Keratinocyte (primary cell): ENCODE measurements around the gene PPP3CB. TPM values are rescaled to one million over a fixed set of nuclear protein-coding genes. Genes with fewer than 3 reads are reported as not detected.

Source experiments
- DNase-seq: peaks from one replicate; pipeline ENCODE4 v3.0.0-alpha.2; 2011; ENCODE audit warnings: low read depth, missing footprints, low spot score
- FAIRE-seq: peaks from 2 replicates; lab custom pipeline; 2011; peaks lifted over from hg19 to GRCh38; lab: Jason Lieb, UNC
- H2AFZ ChIP-seq: 2 replicates; pipeline ENCODE4 v1.6.0; 2012; ENCODE audit warnings: low read length, control low read depth, inconsistent platforms; ENCODE audit not compliant: control insufficient read depth
- H3K27ac ChIP-seq: 2 replicates; pipeline ENCODE4 v1.5.1; 2011; ENCODE audit warnings: low read length; ENCODE audit not compliant: control insufficient read depth, insufficient read depth
- H3K27me3 ChIP-seq: 3 replicates; pipeline ENCODE4 v1.6.0; 2011; ENCODE audit warnings: low read length; ENCODE audit not compliant: control insufficient read depth, insufficient read depth; ENCODE audit errors: extremely low read depth
- H3K36me3 ChIP-seq, 2 experiments: 2 replicates in 1 of 2; 3 replicates in 1 of 2; pipeline ENCODE4 v1.5.1; 2011; ENCODE audit warnings: low read length in 2 of 2, mild to moderate bottlenecking in 1 of 2; ENCODE audit not compliant: control insufficient read depth in 2 of 2, insufficient read depth in 2 of 2; ENCODE audit errors: extremely low read depth in 1 of 2
- H3K4me1 ChIP-seq: 3 replicates; pipeline ENCODE4 v1.5.1; 2011; ENCODE audit warnings: low read length; ENCODE audit not compliant: control insufficient read depth, insufficient read depth; ENCODE audit errors: extremely low read depth
- H3K4me2 ChIP-seq: 3 replicates; pipeline ENCODE4 v1.6.0; 2011; ENCODE audit warnings: low read depth, low read length; ENCODE audit not compliant: control insufficient read depth, insufficient read depth; ENCODE audit errors: extremely low read depth
- H3K4me3 ChIP-seq, 3 experiments: fragments of 200-600 bp in 1 of 3; sonication (generic) in 1 of 3; 2 replicates in 2 of 3; 3 replicates in 1 of 3; pipeline ENCODE4 v1.5.1; 2011 to 2016; ENCODE audit warnings: low read length in 3 of 3, mild to moderate bottlenecking in 3 of 3, control low read depth in 2 of 3, inconsistent platforms in 1 of 3, low read depth in 1 of 3, mixed read lengths in 1 of 3, mixed run types in 1 of 3, moderate library complexity in 1 of 3; ENCODE audit not compliant: control insufficient read depth in 2 of 3, insufficient read depth in 2 of 3; ENCODE audit errors: extremely low read depth in 1 of 3
- H3K79me2 ChIP-seq: 2 replicates; pipeline ENCODE4 v1.6.0; 2012; ENCODE audit warnings: low read length; ENCODE audit not compliant: control insufficient read depth, insufficient read depth
- H3K9ac ChIP-seq: 3 replicates; pipeline ENCODE4 v1.6.0; 2011; ENCODE audit warnings: low read length; ENCODE audit not compliant: control insufficient read depth, insufficient read depth; ENCODE audit errors: extremely low read depth
- H3K9me1 ChIP-seq: 3 replicates; pipeline ENCODE4 v1.6.0; 2011; ENCODE audit warnings: low read length; ENCODE audit not compliant: control insufficient read depth, insufficient read depth; ENCODE audit errors: extremely low read depth
- H3K9me3 ChIP-seq: 2 replicates; pipeline ENCODE4 v1.5.1; 2012; ENCODE audit warnings: low read depth, low read length; ENCODE audit not compliant: control insufficient read depth
- H4K20me1 ChIP-seq: 3 replicates; pipeline ENCODE4 v1.6.0; 2011; ENCODE audit warnings: low read length; ENCODE audit not compliant: control insufficient read depth, insufficient read depth; ENCODE audit errors: extremely low read depth
- EZH2 ChIP-seq: IDR thresholded peaks from one replicate; pipeline ENCODE4 v1.6.1; 2012; ENCODE audit warnings: inconsistent platforms, mild to moderate bottlenecking, low read length, moderate library complexity
- dilution Hi-C: fragments of 300-500 bp; cut with MboI; formaldehyde crosslinking; loops from one replicate; pipeline ENCODE4 v1.7.0; 2020; ENCODE audit warnings: low sequenced_read_pairs; ENCODE audit not compliant: extremely low pct_ligation_motif_present
- polyA plus RNA-seq, 5 experiments: library from polyadenylated mRNA; depleted of rRNA in 3 of 5; stranded (reverse) in 3 of 5; stranded (forward) in 1 of 5; unstranded in 1 of 5; fragments of >200 nt; gene quantifications; 1 replicate in 1 of 5; 2 replicates in 3 of 5; 3 replicates in 1 of 5; pipeline versions ENCODE4 v1.2.1 to v1.2.3, GENCODE V29; 2011 to 2012; ENCODE audit warnings: missing spikeins in 2 of 5, low read depth in 1 of 5, low replicate concordance in 1 of 5
- TF ChIP-seq, protein P1 (sequence below), 3 experiments: IDR thresholded peaks in 1 of 3; conservative IDR thresholded peaks in 1 of 3; optimal IDR thresholded peaks in 1 of 3; 2 replicates in 2 of 3; 3 replicates in 1 of 3; pipeline versions ENCODE3 to v1.5.1; 2011; ENCODE audit warnings: low read length in 3 of 3, mild to moderate bottlenecking in 3 of 3, moderate library complexity in 2 of 3, control low read depth in 1 of 3, inconsistent platforms in 1 of 3; ENCODE audit not compliant: insufficient read depth in 2 of 3; ENCODE audit errors: extremely low read depth in 1 of 3

PPP3CB gene
- polyA plus RNA-seq, 1 donor (not counting 4 experiments of a cell fraction or from before 2014, with no cell fraction given): 23.5 TPM

DNA sequence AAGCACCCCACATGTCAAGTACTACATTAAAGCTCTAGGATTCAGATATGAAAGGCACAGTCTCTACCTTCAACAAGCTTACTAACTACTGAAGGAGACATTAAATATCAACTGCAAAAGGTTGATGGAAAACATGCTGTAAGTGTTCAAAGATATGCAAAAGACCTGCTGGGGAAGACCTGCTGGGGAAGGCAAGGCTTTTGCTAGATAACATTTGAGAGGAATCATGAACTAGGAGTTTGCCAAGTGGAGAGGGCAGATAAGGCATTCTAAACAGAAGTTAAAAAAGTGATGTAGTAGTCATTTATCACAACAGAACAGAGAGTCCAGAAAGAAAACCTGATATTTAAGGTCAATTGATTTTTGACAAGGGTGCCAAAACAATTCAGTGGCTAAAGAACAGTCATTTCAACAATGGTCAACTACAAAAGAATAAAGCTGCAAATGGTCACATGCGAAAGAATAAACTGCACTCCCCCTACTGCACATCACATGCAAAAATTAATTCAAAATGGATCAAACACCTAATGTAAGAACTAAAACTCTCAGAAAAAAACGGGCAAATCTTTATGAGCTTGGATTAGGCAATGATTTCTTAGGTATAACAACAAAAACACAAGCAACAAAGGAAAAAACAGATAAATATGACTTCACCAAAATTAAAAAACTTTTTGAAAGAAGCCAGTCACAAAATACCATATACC, 39.5 kb downstream of the PPP3CB start:
- Histone ChIP-seq H2AFZ (no peak overlapping the region), H3K4me1 (no peaks in the 10 kb centered on the region), H3K27ac (no peak overlapping the region), H4K20me1 (no peaks in the 10 kb centered on the region), H3K79me2 (no peaks in the 10 kb centered on the region), H3K9ac (no peak overlapping the region), H3K27me3 (no peaks in the 10 kb centered on the region), H3K4me2 (no peak overlapping the region), H3K9me1 (no peaks in the 10 kb centered on the region), H3K9me3 (no peaks in the 10 kb centered on the region), H3K36me3 (peaks cover 0 to 3% of the 10 kb centered on the region in 2 experiments), H3K4me3 (no peak overlapping the region)
- FAIRE-seq (no peak), DNase-seq (no peak)
- dilution Hi-C loops: no loop called here
- TF ChIP-seq, protein P1, sequence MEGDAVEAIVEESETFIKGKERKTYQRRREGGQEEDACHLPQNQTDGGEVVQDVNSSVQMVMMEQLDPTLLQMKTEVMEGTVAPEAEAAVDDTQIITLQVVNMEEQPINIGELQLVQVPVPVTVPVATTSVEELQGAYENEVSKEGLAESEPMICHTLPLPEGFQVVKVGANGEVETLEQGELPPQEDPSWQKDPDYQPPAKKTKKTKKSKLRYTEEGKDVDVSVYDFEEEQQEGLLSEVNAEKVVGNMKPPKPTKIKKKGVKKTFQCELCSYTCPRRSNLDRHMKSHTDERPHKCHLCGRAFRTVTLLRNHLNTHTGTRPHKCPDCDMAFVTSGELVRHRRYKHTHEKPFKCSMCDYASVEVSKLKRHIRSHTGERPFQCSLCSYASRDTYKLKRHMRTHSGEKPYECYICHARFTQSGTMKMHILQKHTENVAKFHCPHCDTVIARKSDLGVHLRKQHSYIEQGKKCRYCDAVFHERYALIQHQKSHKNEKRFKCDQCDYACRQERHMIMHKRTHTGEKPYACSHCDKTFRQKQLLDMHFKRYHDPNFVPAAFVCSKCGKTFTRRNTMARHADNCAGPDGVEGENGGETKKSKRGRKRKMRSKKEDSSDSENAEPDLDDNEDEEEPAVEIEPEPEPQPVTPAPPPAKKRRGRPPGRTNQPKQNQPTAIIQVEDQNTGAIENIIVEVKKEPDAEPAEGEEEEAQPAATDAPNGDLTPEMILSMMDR (optimal IDR thresholded peaks at IDR 0.05 in 1 of 3, IDR thresholded peaks at IDR 0.05 in 1 of 3, conservative IDR thresholded peaks at IDR 0.05 in 1 of 3; ENCODE audit: extremely low read depth in 1 of 3, insufficient read depth in 2 of 3, low read length in 3 of 3): no peak
- TF ChIP-seq EZH2: no peak

DNA sequence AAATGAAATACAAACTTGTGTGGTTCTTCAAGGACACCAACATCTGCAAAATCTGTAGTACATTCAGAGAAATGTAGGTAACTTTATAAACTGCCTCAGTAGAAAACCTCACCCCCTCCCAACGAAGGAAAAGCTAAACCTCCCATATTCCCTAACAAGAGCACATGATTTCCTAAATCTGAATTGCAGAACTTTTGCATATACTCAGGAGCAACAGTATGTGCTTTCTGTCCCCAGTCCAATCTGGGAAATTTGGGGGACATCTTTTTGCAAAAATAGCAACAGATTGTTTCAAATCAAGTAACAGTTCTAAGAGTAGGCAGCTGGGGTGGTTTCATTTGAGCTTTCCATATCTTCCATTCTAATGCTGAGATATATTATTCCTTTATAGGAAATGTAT, 46.7 kb downstream of the PPP3CB start:
- Histone ChIP-seq H3K36me3 (peaks cover 3 to 4% of the 10 kb centered on the region in 2 experiments), H3K27ac (no peak overlapping the region), H3K9me3 (no peaks in the 10 kb centered on the region), H3K4me3 (no peak overlapping the region), H4K20me1 (no peaks in the 10 kb centered on the region), H3K79me2 (no peaks in the 10 kb centered on the region), H3K4me1 (no peaks in the 10 kb centered on the region), H3K9me1 (no peaks in the 10 kb centered on the region), H3K27me3 (no peaks in the 10 kb centered on the region), H2AFZ (no peak overlapping the region), H3K9ac (no peak overlapping the region), H3K4me2 (no peak overlapping the region)
- no peak for DNase-seq
- dilution Hi-C loops: loop anchor here (5.0 kb wide), 1 partner anchor 43 kb away; no protein-coding TSS in a partner anchor
- no peak for FAIRE-seq
- no peak for TF ChIP-seq EZH2
- TF ChIP-seq, protein P1 (optimal IDR thresholded peaks at IDR 0.05 in 1 of 3, IDR thresholded peaks at IDR 0.05 in 1 of 3, conservative IDR thresholded peaks at IDR 0.05 in 1 of 3; ENCODE audit: extremely low read depth in 1 of 3, insufficient read depth in 2 of 3, low read length in 3 of 3): no peak
